Measurements from ENCODE around the gene DHX40.

Gene DHX40

DNA sequence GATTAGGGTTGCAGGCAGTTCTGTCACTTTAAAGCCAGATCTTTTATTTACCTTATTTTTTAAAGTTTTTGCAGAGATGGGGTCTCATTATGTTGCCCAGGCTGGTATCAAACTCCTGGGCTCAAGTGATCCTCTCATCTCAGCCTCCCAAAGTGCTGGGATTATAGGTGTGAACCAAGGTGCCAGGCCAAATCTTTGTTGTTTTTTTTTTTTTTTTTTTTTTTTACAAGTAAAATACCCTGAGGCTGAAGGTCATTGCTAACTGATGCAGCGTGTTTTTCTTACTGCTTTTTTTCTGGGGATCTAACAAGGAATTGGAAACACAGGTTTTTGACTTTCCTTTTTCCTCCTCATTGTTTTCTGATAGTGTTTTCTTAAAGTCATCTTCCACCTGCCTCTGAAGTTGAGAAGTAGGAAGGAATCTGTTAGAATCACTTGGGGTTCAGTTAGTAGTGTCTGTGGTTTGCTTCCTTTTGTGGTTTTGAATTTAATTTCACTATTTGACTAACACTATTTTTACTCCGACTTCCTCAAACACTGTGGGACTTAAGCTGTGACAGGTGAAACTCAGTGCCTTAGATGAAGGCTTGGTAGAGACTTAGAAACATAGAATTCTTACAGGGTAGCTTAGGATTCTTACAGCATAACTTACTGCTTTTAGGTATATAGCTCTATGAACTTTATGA is 76.5 kb downstream of the DHX40 start:
- H3K79me2 ChIP-seq (ENCODE audit: insufficient read depth, low read length), result peaks cover 97% of the 10 kb centered on the region

DNA sequence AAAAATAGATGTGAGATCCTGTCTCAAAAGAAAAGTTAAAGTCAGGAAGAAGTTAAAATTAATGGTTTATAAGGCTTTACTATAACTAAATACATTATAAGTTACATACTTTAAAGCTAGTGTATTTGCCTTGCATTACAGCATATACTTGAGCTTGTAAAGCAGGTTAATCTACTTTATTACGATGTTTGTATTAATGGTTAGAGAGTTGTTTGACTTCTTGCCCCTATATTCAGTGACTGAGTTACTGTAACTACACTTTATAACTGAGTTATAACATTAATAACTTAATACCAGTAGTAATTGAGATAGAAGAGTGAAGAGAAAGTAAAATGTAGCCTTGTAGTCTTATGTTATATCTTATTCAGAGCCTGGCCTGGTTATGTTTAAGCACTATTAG is 77.2 kb downstream of the DHX40 start:
- Histone ChIP-seq H3K27me3 (ENCODE audit: low read length) (no peaks in the 10 kb centered on the region), H3K4me3 (ENCODE audit: insufficient read depth, low read length, poor library complexity, severe bottlenecking) (no peak overlapping the region), H3K9me2 (replicated peaks; ENCODE audit: insufficient read depth, low read length) (no peaks in the 10 kb centered on the region), H3F3A (ENCODE audit: insufficient read depth) (peaks cover 29% of the 10 kb centered on the region), H3K27ac (ENCODE audit: low read depth, low read length) (peak overlapping the region; percentile 74), H3K4me2 (ENCODE audit: low read depth, low read length, poor library complexity, severe bottlenecking) (peak overlapping the region; percentile 77), H3K79me2 (ENCODE audit: insufficient read depth, low read length) (peaks cover 98% of the 10 kb centered on the region), H3K9me3 (ENCODE audit: insufficient read depth, low read length) (no peaks in the 10 kb centered on the region), H4K20me1 (ENCODE audit: low read depth, low read length) (peaks cover 35% of the 10 kb centered on the region), H3K9ac (ENCODE audit: low read length) (no peak overlapping the region; the same call in 1 of the 2 replicates), H3K36me3 (ENCODE audit: low read length) (peaks cover 27% of the 10 kb centered on the region), H2AFZ (ENCODE audit: low read depth, low read length, severe bottlenecking) (no peak overlapping the region)
- no peak for TF ChIP-seq EZH2phosphoT487 (conservative IDR thresholded peaks at IDR 0.05; ENCODE audit: low read length)
- TF ChIP-seq, protein P1, sequence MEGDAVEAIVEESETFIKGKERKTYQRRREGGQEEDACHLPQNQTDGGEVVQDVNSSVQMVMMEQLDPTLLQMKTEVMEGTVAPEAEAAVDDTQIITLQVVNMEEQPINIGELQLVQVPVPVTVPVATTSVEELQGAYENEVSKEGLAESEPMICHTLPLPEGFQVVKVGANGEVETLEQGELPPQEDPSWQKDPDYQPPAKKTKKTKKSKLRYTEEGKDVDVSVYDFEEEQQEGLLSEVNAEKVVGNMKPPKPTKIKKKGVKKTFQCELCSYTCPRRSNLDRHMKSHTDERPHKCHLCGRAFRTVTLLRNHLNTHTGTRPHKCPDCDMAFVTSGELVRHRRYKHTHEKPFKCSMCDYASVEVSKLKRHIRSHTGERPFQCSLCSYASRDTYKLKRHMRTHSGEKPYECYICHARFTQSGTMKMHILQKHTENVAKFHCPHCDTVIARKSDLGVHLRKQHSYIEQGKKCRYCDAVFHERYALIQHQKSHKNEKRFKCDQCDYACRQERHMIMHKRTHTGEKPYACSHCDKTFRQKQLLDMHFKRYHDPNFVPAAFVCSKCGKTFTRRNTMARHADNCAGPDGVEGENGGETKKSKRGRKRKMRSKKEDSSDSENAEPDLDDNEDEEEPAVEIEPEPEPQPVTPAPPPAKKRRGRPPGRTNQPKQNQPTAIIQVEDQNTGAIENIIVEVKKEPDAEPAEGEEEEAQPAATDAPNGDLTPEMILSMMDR (IDR thresholded peaks at IDR 0.05; ENCODE audit: insufficient read depth, low read length, poor library complexity, severe bottlenecking), result no peak

More for the DNA sequence above, 76.5 kb downstream of the DHX40 start:
- Histone ChIP-seq H3K4me2 (ENCODE audit: low read depth, low read length, poor library complexity, severe bottlenecking) (peak overlapping the region; percentile 77), H3K9me2 (replicated peaks; ENCODE audit: insufficient read depth, low read length) (no peaks in the 10 kb centered on the region), H4K20me1 (ENCODE audit: low read depth, low read length) (peaks cover 31% of the 10 kb centered on the region), H3K36me3 (ENCODE audit: low read length) (peaks cover 23% of the 10 kb centered on the region), H3K9me3 (ENCODE audit: insufficient read depth, low read length) (no peaks in the 10 kb centered on the region), H3K27ac (ENCODE audit: low read depth, low read length) (peak overlapping the region; percentile 74), H3K9ac (ENCODE audit: low read length) (peak overlapping the region; percentile 28; the same call in 1 of the 2 replicates), H3F3A (ENCODE audit: insufficient read depth) (peaks cover 29% of the 10 kb centered on the region), H3K4me3 (ENCODE audit: insufficient read depth, low read length, poor library complexity, severe bottlenecking) (peak overlapping the region; percentile 32), H2AFZ (ENCODE audit: low read depth, low read length, severe bottlenecking) (no peak overlapping the region), H3K27me3 (ENCODE audit: low read length) (no peaks in the 10 kb centered on the region)
- no peak for TF ChIP-seq EZH2phosphoT487 (conservative IDR thresholded peaks at IDR 0.05; ENCODE audit: low read length)
- TF ChIP-seq, protein P1 (IDR thresholded peaks at IDR 0.05; ENCODE audit: insufficient read depth, low read length, poor library complexity, severe bottlenecking), result no peak

DNA sequence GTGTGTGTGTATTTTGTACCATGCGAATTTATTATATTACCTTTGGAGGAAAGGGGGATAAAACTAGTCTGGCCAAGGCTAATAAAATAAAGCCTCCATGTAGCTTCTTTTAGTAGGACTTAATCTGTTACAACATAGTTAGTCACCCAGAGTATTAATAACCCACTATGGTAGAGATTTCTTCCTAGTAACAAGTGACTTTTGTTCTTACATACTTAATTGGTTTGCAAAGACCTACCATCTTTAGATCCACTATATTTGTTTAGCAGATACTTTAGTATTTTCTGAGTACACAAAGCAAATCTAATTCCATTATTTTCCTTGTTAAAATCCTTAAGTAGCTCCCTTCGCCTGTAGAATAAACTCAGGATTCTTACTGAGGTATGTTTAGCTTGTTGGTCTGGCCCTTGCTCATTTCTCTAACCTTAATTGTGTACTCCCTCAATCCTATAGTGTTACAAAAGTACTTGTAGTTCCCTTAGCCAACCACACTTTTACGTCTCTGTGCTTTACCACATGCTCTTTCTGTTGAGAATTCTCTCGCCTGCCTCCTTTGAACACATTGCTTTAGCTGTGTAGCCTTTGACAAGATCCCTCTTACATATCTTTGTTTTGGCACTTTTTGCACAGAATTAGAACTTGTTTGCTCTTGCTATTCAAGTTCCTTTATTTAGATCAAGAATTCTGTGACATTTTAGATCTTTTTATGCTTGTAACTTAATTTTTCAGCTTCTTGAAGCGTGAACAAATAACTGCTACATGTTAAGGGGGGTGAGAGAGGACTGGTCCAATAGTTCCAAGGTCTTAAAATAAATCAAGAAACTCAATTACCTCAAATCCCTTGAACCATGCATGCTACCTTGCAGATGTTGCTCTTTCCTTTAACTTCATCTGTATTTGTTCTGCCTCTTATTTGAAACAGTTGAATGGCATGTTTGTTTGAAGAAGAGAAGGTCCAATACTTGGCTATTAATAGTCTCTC is 78.0 kb downstream of the DHX40 start:
- H3K4me2 ChIP-seq (ENCODE audit: low read depth, low read length, poor library complexity, severe bottlenecking), result no peak overlapping the region
- peaks cover 35% of the 10 kb centered on the region for H4K20me1 ChIP-seq (ENCODE audit: low read depth, low read length)
- H3F3A ChIP-seq (ENCODE audit: insufficient read depth), result peaks cover 24% of the 10 kb centered on the region
- peak overlapping the region; percentile 74; the same call in 1 of the 2 replicates for H3K27ac ChIP-seq (ENCODE audit: low read depth, low read length)
- H3K9me2 ChIP-seq (replicated peaks; ENCODE audit: insufficient read depth, low read length), result no peaks in the 10 kb centered on the region
- TF ChIP-seq, protein P1 (IDR thresholded peaks at IDR 0.05; ENCODE audit: insufficient read depth, low read length, poor library complexity, severe bottlenecking), result no peak
- TF ChIP-seq EZH2phosphoT487 (conservative IDR thresholded peaks at IDR 0.05; ENCODE audit: low read length), result no peak
- H3K9ac ChIP-seq (ENCODE audit: low read length), result no peak overlapping the region
- H3K79me2 ChIP-seq (ENCODE audit: insufficient read depth, low read length), result peaks cover 91% of the 10 kb centered on the region
- no peak overlapping the region for H3K4me3 ChIP-seq (ENCODE audit: insufficient read depth, low read length, poor library complexity, severe bottlenecking)
- no peaks in the 10 kb centered on the region for H3K9me3 ChIP-seq (ENCODE audit: insufficient read depth, low read length)
- H3K36me3 ChIP-seq (ENCODE audit: low read length), result peaks cover 35% of the 10 kb centered on the region
- no peaks in the 10 kb centered on the region for H3K27me3 ChIP-seq (ENCODE audit: low read length)
- no peak overlapping the region for H2AFZ ChIP-seq (ENCODE audit: low read depth, low read length, severe bottlenecking)

Measured in SU-DHL-6 (cell line).